OCI-LY3 (cell line): Measurements from ENCODE around the gene TGFB1.

Experiments
- H2AFZ ChIP-seq: fragments of 200-600, 300-600 bp; shearing (Covaris generic); 2 replicates; pipeline ENCODE4 v1.6.0; 2014; ENCODE audit warnings: antibody characterized with exemption, low read depth, low read length
- H3K27ac ChIP-seq: fragments of 200-600, 300-600 bp; sonication (generic); 2 replicates; pipeline ENCODE4 v1.5.1; 2014; ENCODE audit warnings: mild to moderate bottlenecking, low read length, moderate library complexity, mixed read lengths
- H3K27me3 ChIP-seq: fragments of 200-600, 300-600 bp; sonication (generic); 2 replicates; pipeline ENCODE4 v1.6.1; 2014; ENCODE audit warnings: low read depth, low read length, mixed read lengths
- H3K36me3 ChIP-seq: fragments of 200-600, 300-600 bp; sonication (generic); replicated peaks from 2 replicates; pipeline ENCODE3; 2014; ENCODE audit warnings: low read depth, low read length, mixed read lengths
- H3K4me1 ChIP-seq: fragments of 300-600, 200-600 bp; sonication (generic); 2 replicates; pipeline ENCODE4 v1.6.1; 2014; ENCODE audit warnings: low read length, mixed read lengths
- H3K4me2 ChIP-seq: fragments of 200-600, 300-600 bp; sonication (generic); 2 replicates; pipeline ENCODE4 v1.6.1; 2014; ENCODE audit warnings: low read length, mixed read lengths
- H3K4me3 ChIP-seq: fragments of 300-600, 200-600 bp; sonication (generic); 2 replicates; pipeline ENCODE4 v1.5.1; 2014; ENCODE audit warnings: antibody characterized with exemption, mild to moderate bottlenecking, low read length, moderate library complexity
- H3K79me2 ChIP-seq: fragments of 300-600, 200-600 bp; shearing (Covaris generic); 2 replicates; pipeline ENCODE4 v1.6.1; 2014; ENCODE audit warnings: mild to moderate bottlenecking, low read length, mixed read lengths
- H3K9ac ChIP-seq: fragments of 300-600, 200-600 bp; shearing (Covaris generic); 2 replicates; pipeline ENCODE4 v1.6.0; 2014; ENCODE audit warnings: mild to moderate bottlenecking, low read length, moderate library complexity
- H3K9me3 ChIP-seq: fragments of 200-600, 300-600 bp; shearing (Covaris generic); 2 replicates; pipeline ENCODE4 v1.6.1; 2014; ENCODE audit warnings: low read length, mixed read lengths; ENCODE audit not compliant: insufficient read depth
- H4K20me1 ChIP-seq: fragments of 200-600, 300-600 bp; sonication (generic); 2 replicates; pipeline ENCODE4 v1.6.1; 2016; ENCODE audit warnings: low read length, mixed read lengths; ENCODE audit not compliant: insufficient read depth
- EZH2phosphoT487 ChIP-seq: fragments of 200-600 bp; shearing (Covaris generic); IDR thresholded peaks from 2 replicates; pipeline ENCODE4 v1.6.1; 2018; ENCODE audit warnings: antibody characterized with exemption, mixed run types, low read depth
- TF ChIP-seq, protein P1 (sequence below): fragments of 200-600, 300-600 bp; sonication (generic); IDR thresholded peaks from 2 replicates; pipeline ENCODE4 v1.5.1; 2014; ENCODE audit warnings: antibody characterized with exemption, low read length, low read depth

Gene TGFB1

DNA sequence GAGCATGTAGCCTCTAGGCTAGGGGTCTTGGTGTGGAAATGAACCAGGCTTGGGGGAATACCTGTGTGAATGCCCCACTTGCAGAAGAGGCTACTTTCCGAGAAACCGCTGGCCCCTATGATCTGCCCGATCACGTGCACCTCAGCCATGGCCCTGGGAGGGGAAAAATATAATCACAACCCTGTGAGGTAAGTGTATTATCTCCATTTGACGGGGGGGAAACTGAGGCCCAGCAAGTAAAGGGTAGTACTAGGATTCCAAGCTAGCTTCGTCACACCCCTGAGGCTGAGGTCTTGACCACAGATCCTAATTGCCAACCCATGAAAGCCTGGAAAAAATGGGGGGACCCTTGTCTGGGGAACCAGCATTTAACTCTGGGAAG is 9.6 kb upstream of the TGFB1 start:
- Histone ChIP-seq H3K36me3 (peaks cover 3% of the 10 kb centered on the region), H3K9me3 (no peaks in the 10 kb centered on the region), H3K79me2 (peaks cover 32% of the 10 kb centered on the region), H3K4me2 (peak overlapping the region; percentile 84), H3K27ac (peak overlapping the region; percentile 89), H2AFZ (peak overlapping the region; percentile 33; the same call in 1 of the 2 replicates), H3K4me1 (peaks cover 37% of the 10 kb centered on the region), H4K20me1 (no peaks in the 10 kb centered on the region), H3K9ac (peak overlapping the region; percentile 97), H3K27me3 (no peaks in the 10 kb centered on the region), H3K4me3 (peak overlapping the region; percentile 88)
- TF ChIP-seq, protein P1, sequence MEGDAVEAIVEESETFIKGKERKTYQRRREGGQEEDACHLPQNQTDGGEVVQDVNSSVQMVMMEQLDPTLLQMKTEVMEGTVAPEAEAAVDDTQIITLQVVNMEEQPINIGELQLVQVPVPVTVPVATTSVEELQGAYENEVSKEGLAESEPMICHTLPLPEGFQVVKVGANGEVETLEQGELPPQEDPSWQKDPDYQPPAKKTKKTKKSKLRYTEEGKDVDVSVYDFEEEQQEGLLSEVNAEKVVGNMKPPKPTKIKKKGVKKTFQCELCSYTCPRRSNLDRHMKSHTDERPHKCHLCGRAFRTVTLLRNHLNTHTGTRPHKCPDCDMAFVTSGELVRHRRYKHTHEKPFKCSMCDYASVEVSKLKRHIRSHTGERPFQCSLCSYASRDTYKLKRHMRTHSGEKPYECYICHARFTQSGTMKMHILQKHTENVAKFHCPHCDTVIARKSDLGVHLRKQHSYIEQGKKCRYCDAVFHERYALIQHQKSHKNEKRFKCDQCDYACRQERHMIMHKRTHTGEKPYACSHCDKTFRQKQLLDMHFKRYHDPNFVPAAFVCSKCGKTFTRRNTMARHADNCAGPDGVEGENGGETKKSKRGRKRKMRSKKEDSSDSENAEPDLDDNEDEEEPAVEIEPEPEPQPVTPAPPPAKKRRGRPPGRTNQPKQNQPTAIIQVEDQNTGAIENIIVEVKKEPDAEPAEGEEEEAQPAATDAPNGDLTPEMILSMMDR, result no peak
- no peak for TF ChIP-seq EZH2phosphoT487

DNA sequence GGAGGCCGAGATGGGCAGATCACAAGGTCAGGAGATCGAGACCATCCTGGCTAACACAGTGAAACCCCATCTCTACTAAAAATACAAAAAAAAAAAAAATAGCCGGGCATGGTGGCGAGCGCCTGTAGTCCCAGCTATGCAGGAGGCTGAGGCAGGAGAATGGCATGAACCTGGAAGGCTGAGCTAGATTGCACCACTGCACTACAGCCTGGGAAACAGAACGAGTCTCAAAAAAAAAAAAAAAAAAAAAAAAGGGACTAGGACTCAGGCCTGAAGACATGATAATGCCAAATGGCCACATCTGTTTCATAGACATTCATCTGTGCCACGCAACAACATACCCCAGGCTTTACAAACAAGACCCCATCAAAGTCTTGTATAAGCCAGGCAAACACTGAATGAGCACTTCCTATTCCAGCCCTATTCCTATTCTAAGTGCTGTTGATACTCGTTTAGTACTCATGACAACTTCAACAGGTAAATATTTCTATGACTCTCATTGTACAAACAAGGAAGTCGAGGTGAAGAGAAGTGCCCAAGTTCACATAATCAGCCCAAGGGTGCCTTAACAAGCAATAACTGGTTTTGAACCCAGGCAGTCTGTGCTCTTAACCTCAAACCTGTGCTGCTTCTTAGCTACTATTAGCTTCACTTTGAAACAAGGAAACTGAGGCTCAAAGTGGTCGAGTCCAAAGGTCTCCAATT is 8.6 kb upstream of the TGFB1 start:
- Histone ChIP-seq H3K79me2 (peaks cover 28% of the 10 kb centered on the region), H3K27ac (no peak overlapping the region), H3K4me2 (no peak overlapping the region), H3K36me3 (peaks cover 3% of the 10 kb centered on the region), H3K4me1 (peaks cover 26% of the 10 kb centered on the region), H3K27me3 (no peaks in the 10 kb centered on the region), H3K9me3 (no peaks in the 10 kb centered on the region), H3K4me3 (no peak overlapping the region), H2AFZ (no peak overlapping the region), H3K9ac (no peak overlapping the region), H4K20me1 (no peaks in the 10 kb centered on the region)
- TF ChIP-seq, protein P1, result no peak
- no peak for TF ChIP-seq EZH2phosphoT487

DNA sequence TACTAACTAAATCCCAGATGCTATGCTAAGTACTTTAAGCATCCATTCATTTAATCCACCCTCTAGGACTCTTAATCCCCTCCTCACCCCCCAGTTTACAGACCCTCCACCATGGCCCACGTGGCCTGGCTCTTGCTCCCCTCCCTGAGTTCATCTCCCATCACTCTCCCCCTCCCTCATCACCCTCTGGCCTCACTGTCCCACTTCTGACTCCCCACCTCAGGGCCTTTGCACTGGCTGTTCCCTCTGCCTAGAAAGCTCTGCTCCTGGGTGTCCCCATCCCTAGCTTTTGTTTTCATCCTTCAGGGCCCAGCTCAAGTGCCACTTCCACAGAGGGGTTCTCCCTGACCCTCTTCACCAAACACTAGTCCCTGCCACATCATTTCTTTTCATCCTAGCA is 6.0 kb upstream of the TGFB1 start:
- no peaks in the 10 kb centered on the region for H3K36me3 ChIP-seq
- H3K9ac ChIP-seq, result no peak overlapping the region
- no peak overlapping the region for H3K27ac ChIP-seq
- no peak overlapping the region for H3K4me2 ChIP-seq
- H3K4me3 ChIP-seq, result no peak overlapping the region
- no peak overlapping the region for H2AFZ ChIP-seq
- H3K79me2 ChIP-seq, result peaks cover 5% of the 10 kb centered on the region
- TF ChIP-seq, protein P1, result no peak
- TF ChIP-seq EZH2phosphoT487, result no peak
- H3K27me3 ChIP-seq, result no peaks in the 10 kb centered on the region
- no peaks in the 10 kb centered on the region for H3K9me3 ChIP-seq
- H4K20me1 ChIP-seq, result no peaks in the 10 kb centered on the region
- peaks cover 10% of the 10 kb centered on the region for H3K4me1 ChIP-seq

DNA sequence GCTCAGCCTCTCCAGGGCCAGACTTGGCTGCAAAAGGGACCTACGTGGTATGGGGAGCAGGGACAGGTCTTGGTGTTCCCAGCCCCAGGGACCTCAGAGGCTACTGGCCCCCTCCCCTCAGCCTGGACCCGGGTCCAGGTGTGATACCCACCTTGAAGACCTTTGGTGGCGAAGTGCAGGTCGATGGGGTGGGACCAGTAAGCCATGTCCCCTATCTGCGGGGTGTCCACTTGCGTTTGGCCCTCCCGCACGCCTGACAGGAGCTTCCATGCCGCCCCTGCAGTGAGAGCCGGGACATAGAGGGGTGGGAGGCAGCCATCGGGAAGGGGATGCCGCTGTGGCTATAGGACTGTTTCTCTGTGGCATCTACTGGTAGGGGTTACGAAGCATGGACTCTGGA is 4.0 kb upstream of the TGFB1 start:
- Histone ChIP-seq H3K4me3 (no peak overlapping the region), H4K20me1 (no peaks in the 10 kb centered on the region), H3K4me2 (no peak overlapping the region), H3K9me3 (no peaks in the 10 kb centered on the region), H3K36me3 (no peaks in the 10 kb centered on the region), H3K27me3 (no peaks in the 10 kb centered on the region), H3K4me1 (peaks cover 6% of the 10 kb centered on the region), H3K9ac (no peak overlapping the region), H2AFZ (no peak overlapping the region), H3K27ac (no peak overlapping the region), H3K79me2 (peaks cover 10% of the 10 kb centered on the region)
- no peak for TF ChIP-seq EZH2phosphoT487
- TF ChIP-seq, protein P1, result no peak
